ENCODE results near the gene LRFN4. TPM values are rescaled to one million over a fixed set of nuclear protein-coding genes. Genes with fewer than 3 reads are reported as not detected.
A peak's percentile ranks its signal among the peaks of the same experiment; 100 is the strongest.

LRFN4 gene
- total and polyA plus RNA-seq, 2 of the 13 experiments (the other 11 are each of a cell fraction or from before 2014, with no cell fraction given) = 1.3 to 6.8 TPM

GRCh38 chr11:66855574-66856495, 1.0 kb upstream of the LRFN4 start (continued):
- peak; percentile 50; the same call in 1 of the 2 replicates for TF ChIP-seq MAZ (IDR thresholded peaks at IDR 0.05; ENCODE audit: borderline replicate concordance, low read depth, low read length)
- peak; percentile 73; the same call in 1 of the 2 replicates for TF ChIP-seq MAZ (CRISPR knock-in tag; IDR thresholded peaks at IDR 0.05; ENCODE audit: low read depth)
- TF ChIP-seq ZFP62 (CRISPR knock-in tag; IDR thresholded peaks at IDR 0.05) = no peak
- TF ChIP-seq ETV5 (CRISPR knock-in tag; IDR thresholded peaks at IDR 0.05; ENCODE audit: borderline replicate concordance) = peak; percentile 35; the same call in 1 of the 2 replicates
- no peak for TF ChIP-seq MATR3 (CRISPR knock-in tag; IDR thresholded peaks at IDR 0.05)
- no peak for TF ChIP-seq PCBP2 (optimal IDR thresholded peaks at IDR 0.05; ENCODE audit: low read depth, low read length, poor library complexity, severe bottlenecking)
- TF ChIP-seq ZZZ3 (CRISPR knock-in tag; IDR thresholded peaks at IDR 0.05; ENCODE audit: borderline replicate concordance) = no peak
- no peak for TF ChIP-seq RELA (CRISPR knock-in tag; IDR thresholded peaks at IDR 0.05)
- TF ChIP-seq AGO1 (IDR thresholded peaks at IDR 0.05; ENCODE audit: low read depth, low read length, poor library complexity, severe bottlenecking) = peak; percentile 82
- TF ChIP-seq HNRNPLL (IDR thresholded peaks at IDR 0.05; ENCODE audit: low read depth, low read length, poor library complexity, severe bottlenecking) = peak; percentile 44
- TF ChIP-seq KDM3A (CRISPR knock-in tag; IDR thresholded peaks at IDR 0.05; ENCODE audit: low read depth) = no peak
- TF ChIP-seq POLR2AphosphoS5 (IDR thresholded peaks at IDR 0.05; ENCODE audit: low read depth, low read length) = peak; percentile 47; the same call in 1 of the 2 replicates
- peak; percentile 57 for TF ChIP-seq TAF1 (CRISPR knock-in tag; IDR thresholded peaks at IDR 0.05)
- peak; percentile 30 for TF ChIP-seq ASH2L (IDR thresholded peaks at IDR 0.05; ENCODE audit: insufficient read length, low read depth, low read length)
- TF ChIP-seq NFYB (CRISPR knock-in tag; IDR thresholded peaks at IDR 0.05) = peak; percentile 47
- TF ChIP-seq ZNF138 (CRISPR knock-in tag; IDR thresholded peaks at IDR 0.05; ENCODE audit: low read depth) = no peak
- peak; percentile 64; the same call in 1 of the 2 replicates for TF ChIP-seq ZNF605 (CRISPR knock-in tag; IDR thresholded peaks at IDR 0.05)
- TF ChIP-seq ZBTB7B (CRISPR knock-in tag; IDR thresholded peaks at IDR 0.05) = 0 out of 2 replicates have a peak, but pooled peaks have one; percentile 22
- TF ChIP-seq ARID4A (CRISPR knock-in tag; IDR thresholded peaks at IDR 0.05; ENCODE audit: borderline replicate concordance) = peak; percentile 25; the same call in 1 of the 2 replicates
- TF ChIP-seq TFDP2 (CRISPR knock-in tag; IDR thresholded peaks at IDR 0.05) = 0 out of 2 replicates have a peak, but pooled peaks have one; percentile 20
- TF ChIP-seq NONO (IDR thresholded peaks at IDR 0.05) = no peak
- TF ChIP-seq NONO (CRISPR knock-in tag; conservative IDR thresholded peaks at IDR 0.05) = 0 out of 2 replicates have a peak, but pooled peaks have one; percentile 24
- 0 out of 2 replicates have a peak, but pooled peaks have one; percentile 18 for TF ChIP-seq MEF2D (CRISPR knock-in tag; IDR thresholded peaks at IDR 0.05)
